Epithelial cell of esophagus (primary cell): ENCODE measurements around the gene SLAMF8.

Source experiments
- DNase-seq: peaks from one replicate; pipeline ENCODE4 v3.0.0; 2010; ENCODE audit warnings: low read depth
- H3K4me3 ChIP-seq: 2 replicates; pipeline ENCODE4 v1.5.1; 2011; ENCODE audit warnings: mild to moderate bottlenecking, low read length, control low read depth
- CTCF ChIP-seq: IDR thresholded peaks from 2 replicates; pipeline ENCODE4 v1.5.1; 2011; ENCODE audit warnings: low read depth, mild to moderate bottlenecking, low read length, control low read depth, inconsistent platforms; ENCODE audit not compliant: insufficient read depth; ENCODE audit errors: missing control alignments

The SLAMF8 gene

DNA sequence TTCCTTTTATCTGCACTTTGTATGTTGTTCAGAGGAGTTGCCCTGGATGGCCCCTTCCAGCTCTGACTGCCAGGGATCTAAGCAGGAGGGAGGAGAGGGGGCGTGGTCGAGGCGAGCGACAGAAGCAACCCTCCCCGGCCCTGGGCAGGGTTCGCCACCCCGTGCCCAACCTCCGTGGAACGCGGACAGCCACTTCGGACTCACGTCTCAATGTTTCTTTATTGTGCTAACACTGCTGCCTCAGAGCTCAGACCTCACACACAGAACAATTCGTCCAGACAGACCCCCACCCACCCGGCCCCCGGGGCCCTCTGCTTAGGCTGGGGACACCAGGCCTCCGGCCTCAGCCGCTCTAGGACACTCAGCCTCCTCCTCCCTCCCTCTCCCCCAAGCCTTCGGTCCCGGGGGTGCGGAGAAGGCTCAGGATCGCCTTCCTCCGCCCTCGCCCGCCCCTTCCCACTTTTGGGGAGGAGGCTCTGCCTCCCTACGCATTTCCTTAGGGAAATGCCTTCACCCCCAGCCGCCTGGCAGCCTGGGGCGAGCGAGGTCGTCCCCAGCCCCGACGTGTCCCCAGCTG, 27.5 kb downstream of the SLAMF8 start:
- TF ChIP-seq CTCF = no peak
- peak overlapping the region; percentile 50 for H3K4me3 ChIP-seq
- DNase-seq = peak; percentile 33

GRCh38 chr1:159854693-159855192, 28.1 kb downstream of the SLAMF8 start:
- DNase-seq = peak; percentile 76
- no peak for TF ChIP-seq CTCF
- H3K4me3 ChIP-seq = peak overlapping the region; percentile 50

DNA sequence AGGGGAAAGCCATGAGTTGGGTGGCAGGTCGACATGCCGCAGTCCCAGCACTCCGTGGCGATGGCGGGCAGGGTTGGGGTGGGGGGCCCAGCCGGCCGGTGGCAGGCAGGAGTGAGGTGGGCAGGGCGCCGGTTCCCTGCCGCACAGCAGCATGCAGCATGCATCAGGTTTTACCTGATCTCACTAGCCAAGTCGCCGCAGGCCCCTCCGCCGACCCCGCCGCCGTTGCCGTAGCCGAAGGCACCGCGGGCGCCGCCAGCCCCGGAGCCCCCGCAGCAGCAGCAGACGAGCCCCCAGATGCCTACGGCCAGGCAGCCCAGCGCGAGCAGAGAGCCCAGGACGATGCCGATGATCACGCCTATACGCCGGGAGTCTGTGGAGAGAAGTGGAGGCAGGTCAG, 29.0 kb downstream of the SLAMF8 start:
- no peak for TF ChIP-seq CTCF
- H3K4me3 ChIP-seq = no peak overlapping the region

GRCh38 chr1:159856576-159856975, 29.9 kb downstream of the SLAMF8 start:
- DNase-seq = peak; percentile 43
- no peak overlapping the region for H3K4me3 ChIP-seq
- no peak for TF ChIP-seq CTCF

More for the DNA sequence above, 29.0 kb downstream of the SLAMF8 start:
- no peak for DNase-seq

DNA sequence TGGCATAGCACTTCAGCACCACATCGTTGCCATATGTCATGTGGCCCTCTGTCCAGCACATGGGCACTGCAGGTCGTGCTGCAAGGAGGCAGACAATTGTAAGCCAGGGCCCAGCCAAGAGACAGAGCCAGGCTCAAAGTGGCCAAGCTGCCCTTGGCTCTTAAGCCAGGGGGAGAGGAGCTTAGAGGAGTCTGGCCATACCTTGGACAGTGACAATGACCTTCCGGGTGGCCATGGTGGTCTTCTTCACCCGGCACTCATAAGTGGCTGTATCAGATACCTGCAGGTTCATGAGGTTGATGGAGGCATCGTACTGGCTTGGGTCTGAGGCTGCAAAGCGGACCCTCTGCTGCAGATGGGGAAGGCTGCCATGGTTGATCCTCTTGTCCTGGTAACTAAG, 31.2 kb downstream of the SLAMF8 start:
- no peak for TF ChIP-seq CTCF
- H3K4me3 ChIP-seq = no peak overlapping the region
- DNase-seq = no peak

DNA sequence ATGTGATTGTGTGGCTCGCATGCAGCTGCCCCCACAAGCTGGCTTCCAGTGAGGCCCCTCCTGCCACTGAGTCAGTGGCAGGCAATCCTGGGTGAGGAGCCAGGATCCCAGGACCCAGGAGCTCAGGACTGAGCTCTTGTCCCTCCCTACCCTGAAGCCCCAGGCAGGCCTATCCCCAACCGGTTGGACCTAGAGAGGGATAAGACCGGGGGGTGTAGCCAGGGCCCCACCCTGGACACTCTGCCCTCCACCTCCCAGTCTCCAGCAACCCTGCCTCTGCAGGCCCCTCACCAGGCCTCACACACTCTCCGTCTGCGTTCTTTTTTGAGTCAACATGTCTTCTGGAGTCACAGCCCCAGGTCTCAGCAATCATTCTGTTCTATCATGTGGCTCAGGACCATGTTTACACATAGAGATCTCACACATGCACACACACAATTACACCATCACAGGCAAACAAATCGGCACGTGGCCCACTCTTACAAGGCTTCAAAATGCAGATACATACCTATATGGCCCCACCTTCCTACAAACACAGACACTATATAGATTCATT, 33.2 kb downstream of the SLAMF8 start:
- DNase-seq = no peak

More for the DNA sequence above, 33.2 kb downstream of the SLAMF8 start:
- no peak overlapping the region for H3K4me3 ChIP-seq
- no peak for TF ChIP-seq CTCF
